ENCODE data around the gene DNAJC12. TPM values are rescaled to one million over a fixed set of nuclear protein-coding genes. Genes with fewer than 3 reads are reported as not detected.

DNAJC12 gene
- polyA plus RNA-seq, 2 of the 4 experiments (the other 2 are of a cell fraction) = 19.1 to 80.0 TPM

- CTCF ChIA-PET = interaction anchor here (0.7 to 1.0 kb wide), 4 partner anchors 8 to 1106 kb away, joined by 3 to 4 read pairs (median 3); no protein-coding TSS in a partner anchor
- POLR2A ChIA-PET = interaction anchor here (0.7 kb wide), 1 partner anchor 225 kb away, joined by 4 read pairs; no protein-coding TSS in a partner anchor
- no peak for FAIRE-seq
- Histone ChIP-seq H3K9me3 (no peaks in the 10 kb centered on the region), H3K4me1 (peaks cover 5% of the 10 kb centered on the region; the same call in 1 of the 3 replicates), H3K4me2 (no peak overlapping the region), H3K27ac (peak overlapping the region; percentile 9 to 51; a peak in 3 of 6 replicates), H3K4me3 (no peak overlapping the region)
- DNase-seq (ENCODE audit: low read depth in 1 of 2, low spot score in 1 of 2) = no peak
- 87% methylated on average over 3 of the region's 3 CpGs for WGBS (ENCODE audit: missing lambda C conversion rate)
- no peak for TF ChIP-seq NPAS2 (CRISPR knock-in tag; IDR thresholded peaks at IDR 0.05; ENCODE audit: borderline replicate concordance)
- no peak for TF ChIP-seq POLR2AphosphoS2 (conservative IDR thresholded peaks at IDR 0.05; ENCODE audit: low read length)
- TF ChIP-seq EP300 (IDR thresholded peaks at IDR 0.05) = no peak
- no peak for TF ChIP-seq HOXB13 (CRISPR knock-in tag; IDR thresholded peaks at IDR 0.05; ENCODE audit: low read depth)
- TF ChIP-seq E2F6 (IDR thresholded peaks at IDR 0.05; ENCODE audit: borderline replicate concordance, low read depth) = no peak
- TF ChIP-seq ZFP36 (IDR thresholded peaks at IDR 0.05; ENCODE audit: borderline replicate concordance, partially characterized antibody) = no peak
- no peak for TF ChIP-seq ZNF302 (CRISPR knock-in tag; IDR thresholded peaks at IDR 0.05)
- TF ChIP-seq PBX3 (IDR thresholded peaks at IDR 0.05) = no peak
- TF ChIP-seq FOXS1 (CRISPR knock-in tag; IDR thresholded peaks at IDR 0.05) = no peak
- no peak for TF ChIP-seq ZC3H11A (IDR thresholded peaks at IDR 0.05)
- no peak for TF ChIP-seq ESRRA (IDR thresholded peaks at IDR 0.05; ENCODE audit: borderline replicate concordance, low read length)
- TF ChIP-seq TFCP2L1 (CRISPR knock-in tag; IDR thresholded peaks at IDR 0.05) = no peak
- TF ChIP-seq PHF8 (IDR thresholded peaks at IDR 0.05; ENCODE audit: borderline replicate concordance, low read depth) = no peak
- no peak for TF ChIP-seq MAFK (IDR thresholded peaks at IDR 0.05; ENCODE audit: partially characterized antibody)
- no peak for TF ChIP-seq BHLHE40 (IDR thresholded peaks at IDR 0.05; ENCODE audit: low read depth, low read length)
- TF ChIP-seq HMGXB4 (CRISPR knock-in tag; IDR thresholded peaks at IDR 0.05; ENCODE audit: borderline replicate concordance) = no peak
- no peak for TF ChIP-seq HES2 (IDR thresholded peaks at IDR 0.05)
- TF ChIP-seq SREBF2 (IDR thresholded peaks at IDR 0.05) = no peak
- no peak for TF ChIP-seq BCL3 (IDR thresholded peaks at IDR 0.05)
- ATAC-seq = no peak
These were observed 15.5 kb upstream of the DNAJC12 start for GRCh38 chr10:67853512-67853911.

GRCh38 chr10:67852761-67853160 lies 14.8 kb upstream of the DNAJC12 start:
- no peaks in the 10 kb centered on the region for H3K9me3 ChIP-seq
- H3K4me3 ChIP-seq = no peak overlapping the region
- H3K4me2 ChIP-seq = no peak overlapping the region
- no peak overlapping the region; a peak in 1 of 6 replicates for H3K27ac ChIP-seq
- no peak for FAIRE-seq
- TF ChIP-seq RARB (CRISPR knock-in tag; IDR thresholded peaks at IDR 0.05) = no peak
- peak; percentile 18 for TF ChIP-seq MAFK (IDR thresholded peaks at IDR 0.05; ENCODE audit: partially characterized antibody)
- ChIA-PET CTCF (interaction anchor here (0.8 to 3.0 kb wide), 3 partner anchors 9 to 496 kb away, joined by 3 to 16 read pairs (median 3); no protein-coding TSS in a partner anchor), POLR2A (no interaction called here)
- 72% methylated on average over 3 of the region's 5 CpGs for WGBS (ENCODE audit: missing lambda C conversion rate)
- ATAC-seq = no peak
- DNase-seq (ENCODE audit: low read depth in 1 of 2, low spot score in 1 of 2) = no peak
- peaks cover 5% of the 10 kb centered on the region; the same call in 1 of the 3 replicates for H3K4me1 ChIP-seq

All from A549 (cell line).